Measurements from ENCODE around the gene KCNJ11. TPM values are rescaled to one million over a fixed set of nuclear protein-coding genes. Genes with fewer than 3 reads are reported as not detected.

KCNJ11 gene
- polyA plus RNA-seq, 4 donors: 0.23 to 2.8 (median 2.2) TPM

GRCh38 chr11:17410606-17411379 lies 22.3 kb upstream of the KCNJ11 start:
- no peak for DNase-seq (ENCODE audit: low read depth in 4 of 4, low spot score in 3 of 4)

DNA sequence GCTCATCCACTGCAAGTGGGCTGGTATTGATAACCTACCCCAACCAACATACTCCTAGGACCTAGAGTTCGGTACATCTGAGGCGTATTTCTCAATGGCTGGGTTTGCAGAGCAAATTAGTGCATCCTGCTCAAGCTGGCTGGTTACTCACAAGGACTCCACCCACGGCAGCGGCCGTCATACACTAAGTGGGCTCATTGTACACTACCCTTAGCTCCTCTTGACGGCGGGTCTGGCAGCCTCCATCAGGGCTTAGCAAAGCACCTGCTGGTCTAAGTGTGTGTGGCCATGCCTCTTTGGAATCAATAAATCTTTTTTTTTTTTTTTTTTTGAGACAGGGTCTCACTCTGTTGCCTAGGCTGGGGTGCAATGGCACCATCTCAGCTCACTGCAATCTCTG lies 20.2 kb upstream of the KCNJ11 start:
- DNase-seq (ENCODE audit: low read depth in 4 of 4, low spot score in 3 of 4): no peak

GRCh38 chr11:17408026-17408425 lies 19.6 kb upstream of the KCNJ11 start:
- no peak for DNase-seq (ENCODE audit: low read depth in 4 of 4, low spot score in 3 of 4)

- no peak for DNase-seq (ENCODE audit: low read depth in 4 of 4, low spot score in 3 of 4)
Observed at GRCh38 chr11:17407575-17407974, 19.1 kb upstream of the KCNJ11 start.

GRCh38 chr11:17406818-17407149 lies 18.3 kb upstream of the KCNJ11 start:
- DNase-seq (ENCODE audit: low read depth in 4 of 4, low spot score in 3 of 4): no peak

GRCh38 chr11:17406082-17406817 lies 17.8 kb upstream of the KCNJ11 start:
- no peak for DNase-seq (ENCODE audit: low read depth in 4 of 4, low spot score in 3 of 4)

DNA sequence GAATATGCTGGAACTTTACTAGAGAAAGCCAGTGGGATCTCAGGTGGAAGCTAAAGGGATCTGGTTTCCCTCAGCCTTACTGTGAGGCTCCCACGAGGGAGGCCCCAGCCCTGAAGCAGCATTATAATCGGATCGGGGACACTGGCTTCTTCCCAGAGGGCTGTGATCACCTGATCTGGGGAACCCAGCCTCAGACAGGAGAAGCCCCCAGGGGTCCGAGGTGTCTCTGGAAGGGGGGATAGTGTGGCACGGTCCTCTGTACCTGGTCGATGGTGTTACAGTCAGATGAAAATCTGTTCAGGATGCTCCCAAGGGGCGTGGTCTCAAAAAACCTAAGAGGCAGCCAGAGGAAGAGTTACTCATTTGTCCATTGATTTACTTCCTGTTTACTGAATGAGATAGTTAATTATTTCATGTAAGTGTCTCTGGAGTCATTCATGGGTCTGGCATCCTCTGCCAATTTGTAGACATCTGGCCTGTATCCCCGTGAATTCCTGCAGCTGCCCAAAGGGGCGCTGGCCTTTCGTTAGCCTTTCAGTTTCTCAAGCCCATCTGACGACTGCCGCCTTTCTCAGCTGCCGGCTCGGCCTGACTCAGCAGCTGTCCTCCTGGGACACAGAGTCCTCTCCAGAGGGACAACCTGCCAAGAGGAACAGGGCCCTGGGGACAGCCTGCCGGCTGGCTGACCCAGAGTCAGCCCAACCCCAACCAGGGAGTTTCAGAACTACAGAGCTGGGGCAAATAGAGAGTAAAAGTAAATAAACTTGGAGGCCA lies 17.0 kb upstream of the KCNJ11 start:
- no peak for DNase-seq (ENCODE audit: low read depth in 4 of 4, low spot score in 3 of 4)

GRCh38 chr11:17403980-17404759 lies 15.7 kb upstream of the KCNJ11 start:
- no peak for DNase-seq (ENCODE audit: low read depth in 4 of 4, low spot score in 3 of 4)

DNA sequence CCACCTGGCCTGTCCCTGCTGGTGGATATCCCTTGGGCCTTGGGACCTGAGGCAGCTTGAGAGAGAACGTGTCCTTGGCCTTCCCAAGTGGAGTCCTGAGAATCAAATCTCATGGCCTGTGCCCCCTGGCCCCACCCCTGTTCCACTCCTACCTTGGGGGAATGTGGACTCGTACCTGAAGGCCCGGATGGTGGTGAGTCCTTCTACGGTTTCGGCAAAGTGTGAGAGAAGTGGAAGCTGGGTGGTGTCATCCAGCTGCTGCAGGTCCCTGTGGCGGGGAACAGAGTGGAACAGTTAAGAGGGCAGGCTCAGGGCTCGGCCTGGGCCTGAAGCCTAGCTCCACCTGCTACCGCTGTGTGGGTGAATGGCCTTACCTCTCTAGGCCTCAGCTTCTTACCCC lies 14.0 kb upstream of the KCNJ11 start:
- DNase-seq (ENCODE audit: low read depth in 4 of 4, low spot score in 3 of 4): no peak

GRCh38 chr11:17401841-17402240 lies 13.4 kb upstream of the KCNJ11 start:
- DNase-seq (ENCODE audit: low read depth in 4 of 4, low spot score in 3 of 4): no peak

DNA sequence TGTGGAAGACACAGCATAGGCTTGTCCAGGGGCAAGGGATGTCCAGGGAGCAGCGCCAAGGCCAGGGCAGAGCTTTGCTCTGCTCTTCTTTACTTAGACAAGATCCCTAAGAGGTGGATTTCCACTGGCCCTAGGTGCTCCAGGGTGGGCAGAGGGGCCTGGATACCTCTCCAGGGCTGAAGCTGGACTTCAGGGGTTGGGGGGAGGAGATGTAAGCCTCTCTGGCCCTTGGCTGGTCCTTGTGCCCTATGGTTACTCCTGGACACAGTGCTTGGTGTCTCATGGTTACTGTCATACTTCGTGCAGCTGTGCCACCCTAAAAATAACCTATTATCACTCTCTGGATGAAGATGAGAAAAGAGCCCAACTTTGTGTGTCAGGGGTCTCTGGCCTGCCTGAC lies 12.9 kb upstream of the KCNJ11 start:
- DNase-seq (ENCODE audit: low read depth in 4 of 4, low spot score in 3 of 4): no peak

- no peak for DNase-seq (ENCODE audit: low read depth in 4 of 4, low spot score in 3 of 4)
Observed at GRCh38 chr11:17400048-17400775, 11.8 kb upstream of the KCNJ11 start.

DNA sequence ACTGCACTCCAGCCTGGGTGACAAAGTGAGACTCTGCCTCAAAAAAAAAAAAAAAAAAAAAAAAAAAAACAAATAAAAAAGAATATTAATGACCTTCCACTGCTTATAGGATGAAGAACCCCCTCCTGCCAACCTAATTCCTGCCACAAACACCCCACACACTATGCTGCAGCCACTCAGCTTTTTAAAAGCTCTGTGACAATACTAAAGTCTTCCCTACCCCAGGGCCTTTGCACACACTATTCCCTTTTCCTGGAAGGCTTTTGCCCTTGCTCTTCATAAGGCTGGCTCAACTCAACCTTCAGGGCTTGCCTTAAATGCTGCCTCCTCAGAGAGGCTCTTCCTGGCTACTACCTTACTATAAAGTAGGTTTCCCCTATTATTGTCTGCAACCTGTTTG lies 10.8 kb upstream of the KCNJ11 start:
- DNase-seq (ENCODE audit: low read depth in 4 of 4, low spot score in 3 of 4): no peak

DNA sequence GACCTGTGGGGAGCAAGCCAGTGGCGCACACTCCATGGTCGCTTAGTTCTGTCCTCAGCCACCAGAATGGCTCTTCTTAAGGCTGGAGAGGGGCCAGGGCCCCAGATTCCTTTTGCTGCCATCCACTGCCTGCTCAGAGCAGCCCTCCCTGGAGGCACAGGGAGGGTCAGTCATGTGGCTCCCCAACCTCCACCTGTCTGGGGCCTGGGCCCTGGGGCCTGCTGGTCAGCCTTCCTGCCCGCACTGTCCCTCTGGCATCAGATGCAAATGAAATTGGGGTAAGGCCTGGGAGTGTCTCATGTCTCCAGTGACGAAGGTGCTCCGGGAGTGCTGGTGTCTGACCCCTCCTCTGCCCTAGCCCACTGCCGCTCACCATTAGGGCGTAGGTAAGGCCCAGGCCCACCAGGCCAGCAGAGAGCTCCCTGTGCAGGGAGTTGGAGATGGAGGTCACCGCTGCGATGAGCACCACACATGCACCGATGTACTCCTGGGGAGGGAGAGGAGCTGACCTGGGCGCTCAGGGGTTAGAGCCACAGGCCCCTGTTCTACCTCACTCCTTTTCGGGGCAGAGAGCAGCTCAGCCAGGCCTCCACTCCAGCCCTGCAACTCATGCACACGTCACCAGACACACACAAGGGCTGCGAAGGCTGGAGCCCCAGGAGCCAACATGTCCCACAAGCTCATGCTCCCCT lies 9.0 kb upstream of the KCNJ11 start:
- DNase-seq (ENCODE audit: low read depth in 4 of 4, low spot score in 3 of 4): no peak

DNA sequence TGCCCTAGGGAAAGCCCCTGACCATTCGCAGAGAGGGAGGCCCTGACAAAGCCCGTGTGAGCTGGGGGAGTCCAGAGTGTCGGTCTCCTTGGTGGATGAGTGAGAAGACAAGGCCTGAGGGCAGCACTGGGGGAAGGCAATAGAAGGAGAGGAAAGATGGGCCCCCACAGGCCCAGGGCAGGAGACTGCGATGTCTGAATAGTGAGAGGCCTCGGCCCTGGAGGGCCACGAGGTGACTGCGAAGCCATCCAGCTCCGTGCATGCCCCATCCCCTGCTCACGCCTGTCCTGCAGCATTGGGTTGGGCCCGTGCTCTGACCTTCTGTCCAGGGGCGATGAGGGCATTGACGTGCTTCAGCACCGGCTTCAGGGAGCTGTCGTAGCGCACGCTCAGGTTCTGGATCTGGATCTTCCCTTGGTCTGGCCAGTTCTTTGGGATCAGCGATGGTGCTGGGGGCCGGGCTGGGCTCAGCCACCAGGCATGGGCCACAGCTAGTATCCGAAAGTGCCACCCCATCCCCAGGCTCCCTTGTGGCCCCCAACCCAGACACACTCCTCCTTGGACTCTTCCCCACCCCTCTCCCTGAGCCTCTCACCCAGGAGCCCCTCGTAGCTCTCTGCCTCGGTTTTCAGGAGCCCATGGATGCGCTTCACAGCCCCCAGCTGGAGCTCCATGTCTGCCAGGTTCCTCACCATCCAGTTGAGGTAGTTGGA lies 8.3 kb upstream of the KCNJ11 start:
- no peak for DNase-seq (ENCODE audit: low read depth in 4 of 4, low spot score in 3 of 4)

GRCh38 chr11:17395978-17396377 lies 7.5 kb upstream of the KCNJ11 start:
- DNase-seq (ENCODE audit: low read depth in 4 of 4, low spot score in 3 of 4): no peak

DNA sequence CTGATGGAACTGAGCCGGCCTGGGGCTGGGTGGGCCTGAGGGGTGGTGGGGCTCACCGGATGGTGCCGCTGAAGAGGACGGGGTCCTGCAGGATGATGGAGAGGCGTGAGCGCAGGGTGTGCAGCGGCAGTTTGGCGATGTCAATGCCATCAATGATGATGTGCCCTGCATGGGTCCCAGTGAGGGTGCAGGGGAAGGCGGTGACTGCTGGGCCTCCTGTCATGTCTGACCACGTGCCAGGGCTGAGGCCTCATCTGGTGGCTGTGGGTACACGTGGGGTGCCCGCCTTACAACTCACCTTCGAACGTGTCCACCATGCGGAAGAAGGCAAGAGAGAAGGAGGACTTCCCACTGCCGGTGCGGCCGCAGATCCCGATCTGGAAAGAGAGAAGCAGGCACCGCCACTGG lies 7.1 kb upstream of the KCNJ11 start:
- DNase-seq (ENCODE audit: low read depth in 4 of 4, low spot score in 3 of 4): no peak

DNA sequence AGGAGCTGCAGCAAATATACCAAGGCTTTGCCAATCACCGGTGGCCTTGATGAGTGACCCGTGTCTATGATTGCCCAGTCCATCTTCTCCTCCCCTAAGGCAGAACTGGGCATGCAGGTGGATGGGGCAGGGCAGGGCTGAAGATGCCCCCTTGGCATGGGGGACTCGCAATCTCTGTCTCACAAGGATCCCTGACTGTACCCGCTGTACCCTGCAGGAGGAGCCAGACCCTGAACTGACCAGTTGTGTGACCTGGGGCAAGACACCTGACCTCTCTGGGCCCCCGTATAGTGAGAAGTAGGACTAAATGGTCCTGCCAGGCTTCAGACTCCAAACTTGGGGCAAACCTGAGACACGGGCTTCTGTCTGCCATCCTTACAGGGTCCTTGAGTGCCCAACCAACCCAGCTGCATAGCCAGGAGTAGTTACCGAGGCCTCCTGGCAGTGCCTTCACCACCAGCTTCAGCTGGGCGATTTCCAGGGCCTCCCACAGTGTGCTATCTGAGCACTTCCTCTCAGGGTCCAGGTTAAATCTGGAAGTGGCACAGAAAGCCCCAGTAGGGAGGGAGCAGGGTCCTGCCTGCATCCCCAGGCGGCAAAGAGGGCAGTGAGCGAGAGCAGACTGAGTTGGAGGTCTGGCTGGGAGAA lies 6.4 kb upstream of the KCNJ11 start:
- no peak for DNase-seq (ENCODE audit: low read depth in 4 of 4, low spot score in 3 of 4)

Measured in left renal pelvis (tissue), 4 donors.